Uterus (tissue), 2 donors: ENCODE results near the gene RNF217.

Experiments
- CTCF ChIP-seq, 4 experiments: fragments of 200-600 bp in 2 of 4; fragments of 450-650 bp in 2 of 4; sonication (generic) in 2 of 4; IDR thresholded peaks; one replicate each; pipeline ENCODE4 v1.5.1; 2016 to 2019; ENCODE audit warnings: antibody characterized with exemption in 4 of 4, mild to moderate bottlenecking in 2 of 4, moderate library complexity in 1 of 4
- POLR2A ChIP-seq, 2 donors: fragments of 450-650 bp; IDR thresholded peaks; one replicate each; pipeline ENCODE4 v1.6.1; 2016; ENCODE audit warnings: antibody characterized with exemption in 2 of 2, mild to moderate bottlenecking in 1 of 2, moderate library complexity in 1 of 2

DNA sequence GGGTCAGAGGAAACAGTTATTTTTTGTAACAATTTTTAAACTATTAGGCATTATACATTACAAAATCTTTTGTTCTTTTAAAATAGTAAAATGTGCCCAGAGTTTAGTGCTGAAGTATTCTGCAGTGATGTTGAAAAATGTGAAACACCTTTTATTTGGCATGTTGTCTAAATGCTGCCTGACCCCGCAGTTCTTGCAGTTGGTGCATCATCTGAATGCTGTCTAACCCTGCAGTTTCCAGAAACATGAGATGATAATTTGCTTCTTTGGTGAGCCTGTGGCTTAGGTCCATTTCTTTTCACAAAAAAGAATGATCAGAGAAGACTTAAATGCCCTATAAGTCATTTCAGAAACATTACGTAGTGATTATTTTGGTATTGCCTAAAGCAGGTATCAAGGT lies 82.4 kb downstream of the RNF217 start:
- TF ChIP-seq CTCF (IDR thresholded peaks at IDR 0.05) (no peak), POLR2A (IDR thresholded peaks at IDR 0.05) (no peak)
